NOMO-1 treated with DMSO at 0.1 percent for 48 hours (cell line): ENCODE results near the gene CELA3B.
"Not testable (repeated sequence)": the region's sequence is repeated elsewhere in the genome, so short reads cannot be mapped to it uniquely, and the experiment has no call there.

Source experiments
- DNase-seq: peaks from one replicate; lab custom pipeline; 2025; ENCODE audit not compliant: unreplicated experiment; lab: John Stamatoyannopoulos, UW

Gene CELA3B

GRCh38 chr1:21974699-21975098, 2.1 kb upstream of the CELA3B start:
- not testable (repeated sequence) for DNase-seq

GRCh38 chr1:21975296-21975695, 1.5 kb upstream of the CELA3B start:
- not testable (repeated sequence) for DNase-seq

GRCh38 chr1:21978209-21978608, 1.4 kb downstream of the CELA3B start:
- not testable (repeated sequence) for DNase-seq

GRCh38 chr1:21980515-21981220, 3.8 kb downstream of the CELA3B start:
- peak; percentile 18 for DNase-seq

GRCh38 chr1:21981253-21981652, 4.4 kb downstream of the CELA3B start:
- DNase-seq: not testable (repeated sequence)

- DNase-seq: not testable (repeated sequence)
Measured at GRCh38 chr1:21982122-21982521, 5.3 kb downstream of the CELA3B start.

- not testable (repeated sequence) for DNase-seq
Measured at GRCh38 chr1:21983539-21983938, 6.7 kb downstream of the CELA3B start.

GRCh38 chr1:21985893-21986292, 9.1 kb downstream of the CELA3B start:
- not testable (repeated sequence) for DNase-seq

GRCh38 chr1:21986386-21986785, 9.6 kb downstream of the CELA3B start:
- DNase-seq: not testable (repeated sequence)

GRCh38 chr1:21989672-21990393, 13.0 kb downstream of the CELA3B start:
- DNase-seq: not testable (repeated sequence)

- DNase-seq: not testable (repeated sequence)
Measured at GRCh38 chr1:21992186-21992585, 15.4 kb downstream of the CELA3B start.

GRCh38 chr1:21994716-21995115, 17.9 kb downstream of the CELA3B start:
- not testable (repeated sequence) for DNase-seq

- not testable (repeated sequence) for DNase-seq
Measured at GRCh38 chr1:21996663-21996970, 19.8 kb downstream of the CELA3B start.

GRCh38 chr1:21997891-21998623, 21.2 kb downstream of the CELA3B start:
- DNase-seq: peak; percentile 40

- DNase-seq: not testable (repeated sequence)
Measured at GRCh38 chr1:21998624-21999294, 21.9 kb downstream of the CELA3B start.

- DNase-seq: not testable (repeated sequence)
Measured at GRCh38 chr1:21999645-22000044, 22.8 kb downstream of the CELA3B start.

GRCh38 chr1:22001409-22001808, 24.6 kb downstream of the CELA3B start, which contains the start of gene CELA3A:
Gene CELA3A (plus strand): TSS chr1:22001657. CDS start chr1:22001675, 18 bp downstream.
- DNase-seq: no peak

- not testable (repeated sequence) for DNase-seq
Measured at GRCh38 chr1:22002461-22002860, 25.6 kb downstream of the CELA3B start.

GRCh38 chr1:22002875-22003274, 26.1 kb downstream of the CELA3B start:
- not testable (repeated sequence) for DNase-seq

- DNase-seq: not testable (repeated sequence)
Measured at GRCh38 chr1:22003959-22004358, 27.1 kb downstream of the CELA3B start.
